GM10248 (cell line): Measurements from ENCODE around the gene APOC3.

Experiments
- CTCF ChIA-PET: fragments of 300-600 bp; sonication (Branson Sonifier 250); formaldehyde crosslinking; extraction: SDS; loops from one replicate; lab custom pipeline; 2021; ENCODE audit warnings: antibody characterized with exemption; lab: Yijun Ruan, JAX
- POLR2A ChIA-PET: fragments of 350-650 bp; sonication (Branson Sonifier 250); formaldehyde crosslinking; extraction: SDS; loops from one replicate; lab custom pipeline; 2020; ENCODE audit warnings: antibody characterized with exemption; lab: Yijun Ruan, JAX
- DNase-seq: peaks from one replicate; pipeline ENCODE4 v3.0.0; 2012; ENCODE audit errors: extremely low spot score
- CTCF ChIP-seq: IDR thresholded peaks from 2 replicates; pipeline ENCODE4 v1.5.1; 2012; ENCODE audit warnings: mild to moderate bottlenecking, low read depth; ENCODE audit errors: extremely low read depth, missing control alignments, control extremely low read depth

Gene APOC3

DNA sequence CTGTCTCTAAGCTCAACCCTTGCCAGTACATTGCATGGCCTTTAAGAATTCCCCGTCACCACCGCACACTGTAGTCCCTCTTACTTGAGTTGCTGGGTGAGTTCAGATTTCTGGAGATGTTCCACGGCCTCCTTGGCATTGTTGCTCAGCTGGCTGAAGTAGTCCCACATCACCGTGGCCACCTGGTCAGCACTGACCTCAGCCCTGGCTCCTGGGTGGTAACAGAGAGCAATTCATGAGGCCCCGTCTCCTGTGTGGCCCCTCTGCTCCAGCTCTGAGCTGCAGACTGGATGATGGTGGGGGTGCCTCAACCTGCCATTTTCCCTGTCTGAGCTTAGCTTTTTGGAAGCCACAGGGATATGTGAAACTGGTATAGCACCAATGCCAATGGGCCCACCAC, 7.1 kb upstream of the APOC3 start:
- no peak for TF ChIP-seq CTCF
- DNase-seq, result no peak
- CTCF ChIA-PET, result interaction anchor here (1.1 to 6.2 kb wide), 6 partner anchors 9 to 404 kb away, joined by 3 to 50 read pairs (median 4); partner anchors contain the start of genes APOA1 and APOA5
- POLR2A ChIA-PET, result no interaction called here

DNA sequence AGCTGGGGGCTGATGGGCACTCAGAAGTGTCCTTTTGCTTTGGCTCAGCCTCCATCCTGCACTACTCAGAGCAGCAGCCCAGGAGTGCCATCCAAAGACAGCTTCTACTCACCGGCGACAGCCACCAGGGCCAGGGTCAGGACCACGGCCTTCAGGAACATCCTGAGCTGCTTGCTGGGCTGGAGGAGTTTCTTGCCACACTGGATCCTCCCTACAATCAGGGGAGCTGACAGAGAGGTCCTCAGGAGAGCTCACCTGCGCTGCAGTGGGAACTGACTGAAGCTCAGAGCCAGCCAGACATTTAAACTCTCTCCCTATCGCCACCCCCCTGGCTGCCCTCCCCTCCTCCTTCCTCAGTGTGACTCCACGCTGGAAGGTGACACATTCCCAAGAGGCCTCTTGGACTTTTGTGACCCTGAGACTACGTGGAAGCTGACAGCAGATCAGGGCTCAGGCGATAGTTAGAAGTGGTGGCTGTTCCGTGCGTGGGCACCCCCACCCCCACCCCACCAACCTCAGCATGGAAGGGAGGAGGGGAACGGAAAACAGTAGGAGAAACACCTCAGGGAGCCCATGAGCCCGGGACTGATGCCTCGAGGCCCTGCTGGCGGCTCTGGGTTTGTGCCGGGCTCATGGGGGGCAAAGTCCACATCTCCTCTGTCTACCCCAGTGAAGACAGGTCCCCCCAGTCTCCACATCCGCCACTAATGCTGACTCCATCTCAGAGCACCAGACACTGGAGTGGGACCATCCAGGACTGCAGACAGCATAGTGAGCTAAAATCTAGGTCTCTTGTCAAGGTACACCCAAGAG, 6.5 kb upstream of the APOC3 start, which contains the start of gene APOA4:
Gene APOA4 (minus strand): TSS at position 274 of the 813 bp plus-strand sequence. CDS start 113 bp downstream, at position 161.
- ChIA-PET POLR2A (no interaction called here), CTCF (interaction anchor here (1.1 to 6.2 kb wide), 7 partner anchors 10 to 404 kb away, joined by 3 to 50 read pairs (median 4); partner anchors contain the start of genes APOA1 and APOA5)
- TF ChIP-seq CTCF, result no peak
- no peak for DNase-seq

- TF ChIP-seq CTCF, result no peak
- DNase-seq, result no peak
- ChIA-PET CTCF (interaction anchor here (0.8 to 1.5 kb wide), 2 partner anchors 10 to 34 kb away, joined by 4 to 5 read pairs; partner anchors contain the start of gene APOA5), POLR2A (no interaction called here)
These were observed 4.3 kb upstream of the APOC3 start for GRCh38 chr11:116825434-116825833.

DNA sequence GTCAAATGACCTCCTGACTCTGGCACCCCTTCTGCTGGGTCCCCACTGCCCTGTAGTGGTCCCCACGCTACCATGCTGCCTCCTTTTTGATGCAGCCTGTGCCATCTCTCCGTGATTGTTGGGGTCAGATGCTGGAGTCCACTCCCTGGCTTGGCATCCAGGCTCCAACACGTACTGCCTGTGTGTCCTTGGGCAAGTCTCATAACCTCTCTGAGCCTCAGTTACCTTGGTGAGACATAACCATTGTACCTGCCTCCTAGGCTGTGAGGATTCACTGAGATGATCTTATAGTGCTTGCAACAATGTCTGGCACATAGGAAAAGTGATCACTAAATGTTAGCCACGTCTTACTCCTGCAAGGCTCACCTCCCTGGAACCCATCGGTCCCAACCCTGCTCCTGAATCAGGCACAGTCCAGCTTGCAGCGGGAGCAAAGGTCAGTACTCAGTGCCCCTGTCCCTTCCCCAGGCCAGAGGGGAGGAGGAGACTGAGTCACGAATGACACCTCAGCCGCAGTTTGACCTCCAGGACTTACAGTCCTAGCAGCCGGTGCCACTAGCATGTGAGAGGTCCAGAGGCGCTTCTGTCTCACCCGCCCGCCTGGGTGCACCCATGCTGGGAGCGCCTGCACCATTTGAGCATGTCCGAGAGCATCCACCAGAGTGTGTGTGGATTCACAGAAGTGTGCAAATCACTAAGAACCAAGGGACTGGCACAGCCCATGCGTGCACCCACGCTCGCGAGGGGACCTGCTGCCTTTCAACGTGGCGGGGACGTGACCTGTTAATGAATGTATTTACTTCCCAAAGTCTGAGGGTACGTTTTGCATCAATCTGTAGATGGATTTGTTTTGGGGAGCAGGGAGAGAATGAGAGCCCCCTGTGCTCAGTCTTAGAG, 3.6 kb upstream of the APOC3 start:
- TF ChIP-seq CTCF, result no peak
- DNase-seq, result no peak
- ChIA-PET POLR2A (no interaction called here), CTCF (interaction anchor here (0.8 to 1.5 kb wide), 4 partner anchors 10 to 35 kb away, joined by 3 to 5 read pairs (median 4); partner anchors contain the start of gene APOA5)

- DNase-seq, result no peak
- POLR2A ChIA-PET, result no interaction called here
These were observed 2.8 kb upstream of the APOC3 start for GRCh38 chr11:116826751-116827431.

More at GRCh38 chr11:116826751-116827431, 2.8 kb upstream of the APOC3 start:
- CTCF ChIA-PET, result interaction anchor here (1.0 kb wide), 2 partner anchors 10 to 14 kb away, joined by 3 to 4 read pairs; no protein-coding TSS in a partner anchor
- no peak for TF ChIP-seq CTCF
